ENCODE results near the gene PSMA5.
A peak's percentile ranks its signal among the peaks of the same experiment; 100 is the strongest.

Gene PSMA5

DNA sequence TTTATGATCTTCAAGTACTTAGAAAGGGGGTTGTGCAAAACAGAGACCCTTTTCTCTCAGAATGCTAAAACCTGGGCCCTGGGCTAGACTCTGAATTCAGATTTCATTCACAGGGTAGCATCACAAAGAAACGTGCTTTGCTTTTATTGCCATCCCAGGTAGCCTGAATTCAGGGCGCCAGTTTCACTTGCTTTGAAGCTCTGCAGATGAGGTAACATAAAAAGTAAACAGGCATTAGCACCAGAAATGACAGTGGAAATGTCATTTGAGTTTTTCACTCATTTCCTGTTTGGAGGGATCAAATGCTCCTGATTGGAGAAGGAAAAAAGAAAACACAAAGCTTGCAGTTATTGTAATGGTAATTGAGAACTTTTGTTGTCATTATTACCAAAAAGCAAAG is 42.7 kb upstream of the PSMA5 start:
- in situ Hi-C loops (cut with HindIII; ENCODE audit: low pct_ligation_motif_present, low sequenced_read_pairs): no loop called here
- H3K4me3 ChIP-seq (ENCODE audit: low read depth, low read length): no peak overlapping the region
- H3K27me3 ChIP-seq (replicated peaks): peaks cover 68% of the 10 kb centered on the region
- H3K27ac ChIP-seq: no peak overlapping the region
- no peak for DNase-seq
- H3K36me3 ChIP-seq (replicated peaks): no peaks in the 10 kb centered on the region
- TF ChIP-seq CTCF (IDR thresholded peaks at IDR 0.05; ENCODE audit: low read depth, low read length, missing control alignments): no peak

DNA sequence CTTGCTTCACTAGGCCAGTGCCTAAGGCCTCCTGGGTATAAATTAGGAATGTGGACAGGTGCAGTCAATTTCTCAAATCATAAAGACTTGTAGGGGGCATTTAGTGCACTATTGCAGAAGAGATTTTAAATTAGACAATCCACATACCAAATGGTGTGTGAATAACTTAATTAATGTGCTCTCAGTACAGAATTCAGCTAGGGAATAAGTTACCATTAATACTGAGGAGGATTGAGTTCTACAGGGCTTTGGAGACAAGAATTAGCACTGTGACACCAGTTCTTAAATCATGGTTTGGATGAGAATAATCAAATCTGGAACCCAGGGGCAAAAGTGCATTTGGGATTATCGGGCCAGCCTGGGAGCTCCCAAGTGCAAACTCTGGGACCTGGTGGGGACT is 41.8 kb upstream of the PSMA5 start:
- no peaks in the 10 kb centered on the region for H3K36me3 ChIP-seq (replicated peaks)
- H3K27me3 ChIP-seq (replicated peaks): peaks cover 66% of the 10 kb centered on the region
- no peak for TF ChIP-seq CTCF (IDR thresholded peaks at IDR 0.05; ENCODE audit: low read depth, low read length, missing control alignments)
- in situ Hi-C loops (cut with HindIII; ENCODE audit: low pct_ligation_motif_present, low sequenced_read_pairs): no loop called here
- DNase-seq: no peak
- no peak overlapping the region for H3K27ac ChIP-seq
- H3K4me3 ChIP-seq (ENCODE audit: low read depth, low read length): no peak overlapping the region

DNA sequence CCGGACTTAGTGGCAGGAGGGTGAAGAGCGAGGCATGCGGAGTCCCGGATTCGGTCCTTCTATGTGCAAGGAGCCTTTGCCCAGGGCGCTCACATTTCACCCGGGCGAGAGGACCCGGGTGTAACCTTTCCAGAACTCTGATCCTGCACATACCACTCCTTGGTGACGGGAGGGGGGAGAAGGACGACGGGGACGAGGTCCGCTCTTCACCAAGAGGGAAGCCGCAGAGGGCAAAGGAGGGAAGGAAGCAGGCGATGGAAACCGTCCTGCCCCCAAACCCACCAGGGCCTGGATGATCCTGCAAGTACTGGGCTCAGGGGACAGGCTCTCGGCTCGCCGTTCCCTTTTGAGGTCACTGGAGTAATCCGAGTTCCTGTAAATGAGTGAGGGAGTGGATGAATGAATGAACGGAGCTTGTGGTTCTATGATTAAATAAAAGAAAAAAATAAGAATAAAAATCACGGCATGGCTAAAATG is 41.1 kb upstream of the PSMA5 start:
- H3K4me3 ChIP-seq (ENCODE audit: low read depth, low read length): no peak overlapping the region
- H3K36me3 ChIP-seq (replicated peaks): no peaks in the 10 kb centered on the region
- no peak for DNase-seq
- no peak for TF ChIP-seq CTCF (IDR thresholded peaks at IDR 0.05; ENCODE audit: low read depth, low read length, missing control alignments)
- H3K27me3 ChIP-seq (replicated peaks): peaks cover 64% of the 10 kb centered on the region
- H3K27ac ChIP-seq: no peak overlapping the region
- in situ Hi-C loops (cut with HindIII; ENCODE audit: low pct_ligation_motif_present, low sequenced_read_pairs): no loop called here

DNA sequence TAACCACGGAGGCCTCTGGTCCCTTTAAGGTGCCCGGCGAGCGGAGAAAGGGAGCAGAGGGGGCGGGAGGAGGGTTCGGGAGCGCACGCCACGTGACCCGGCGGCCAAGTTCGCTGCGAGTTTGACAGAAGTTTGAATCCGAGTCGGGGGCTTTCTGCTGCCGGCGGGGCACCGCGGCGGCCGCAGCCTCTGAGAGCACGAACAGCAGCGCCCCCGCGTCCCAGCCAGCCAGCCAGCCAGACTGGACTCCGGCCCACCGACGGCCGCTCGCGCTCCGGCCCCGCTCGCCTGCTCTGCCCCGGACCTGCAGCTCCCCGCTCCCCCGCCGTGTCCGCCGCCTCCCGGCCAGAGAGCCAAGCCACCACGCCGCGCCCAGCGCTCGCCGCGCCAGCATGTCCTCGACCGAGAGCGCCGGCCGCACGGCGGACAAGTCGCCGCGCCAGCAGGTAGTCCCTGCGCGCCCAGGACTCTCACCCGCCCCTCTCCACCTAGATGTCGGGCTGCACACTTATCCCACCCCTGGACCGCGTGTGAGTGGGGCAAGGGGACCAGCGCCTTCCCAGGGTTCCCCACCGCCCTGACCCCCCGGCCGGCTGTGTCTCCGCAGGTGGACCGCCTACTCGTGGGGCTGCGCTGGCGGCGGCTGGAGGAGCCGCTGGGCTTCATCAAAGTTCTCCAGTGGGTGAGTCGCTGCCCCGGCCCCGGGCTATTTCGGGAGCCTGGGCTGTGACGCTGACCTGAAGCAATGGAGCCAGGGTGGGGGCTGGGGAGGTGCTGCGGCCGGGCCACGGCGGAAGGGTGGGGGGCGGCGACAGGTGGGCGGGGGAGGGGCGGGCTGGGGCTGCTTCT is 40.4 kb upstream of the PSMA5 start, which contains the start of gene SYPL2:
TSS of gene SYPL2 (plus strand) at position 95 of the 849 bp plus-strand sequence. CDS start at position 393, 298 bp downstream.
- Histone ChIP-seq H3K4me3 (ENCODE audit: low read depth, low read length) (peak within 1 kb of the TSS; percentile 49), H3K27me3 (replicated peaks) (peaks cover 64% of the 10 kb centered on the region), H3K27ac (no peak within 1 kb of the TSS), H3K36me3 (replicated peaks) (no peaks in the 10 kb centered on the region)
- in situ Hi-C loops (cut with HindIII; ENCODE audit: low pct_ligation_motif_present, low sequenced_read_pairs): no loop called here
- no peak for TF ChIP-seq CTCF (IDR thresholded peaks at IDR 0.05; ENCODE audit: low read depth, low read length, missing control alignments)
- DNase-seq: no peak

DNA sequence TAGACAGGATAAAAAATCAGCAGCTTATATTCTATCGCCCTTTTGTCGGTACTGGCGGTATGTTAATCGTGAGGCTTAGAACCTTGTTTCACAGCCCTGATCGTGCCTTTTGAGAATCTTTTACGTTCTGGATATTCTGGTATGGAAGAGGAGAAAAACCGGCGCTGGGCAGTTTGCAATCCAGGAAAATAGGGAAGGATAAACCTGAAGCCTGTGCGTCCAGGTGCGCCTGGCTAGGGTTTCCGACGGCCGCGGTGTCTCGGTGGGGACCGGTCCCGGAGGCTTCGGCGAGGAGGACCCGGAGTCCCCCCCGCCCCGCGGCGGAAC is 39.8 kb upstream of the PSMA5 start:
- no peak for DNase-seq
- Histone ChIP-seq H3K27ac (no peak overlapping the region), H3K36me3 (replicated peaks) (no peaks in the 10 kb centered on the region), H3K4me3 (ENCODE audit: low read depth, low read length) (peak overlapping the region; percentile 49), H3K27me3 (replicated peaks) (peaks cover 62% of the 10 kb centered on the region)
- TF ChIP-seq CTCF (IDR thresholded peaks at IDR 0.05; ENCODE audit: low read depth, low read length, missing control alignments): no peak
- in situ Hi-C loops (cut with HindIII; ENCODE audit: low pct_ligation_motif_present, low sequenced_read_pairs): no loop called here

All from brain microvascular endothelial cell (primary cell).